Liver (tissue), 9 donors: ENCODE measurements around the gene GLI3. TPM values are rescaled to one million over a fixed set of nuclear protein-coding genes. Genes with fewer than 3 reads are reported as not detected.

Experiments
- DNase-seq: peaks from one replicate; pipeline ENCODE4 v3.0.0-alpha.2; 2017; ENCODE audit warnings: low spot score
- H3K27ac ChIP-seq, 2 donors: one replicate each; pipeline ENCODE4 v1.7.0; 2013; ENCODE audit warnings: inconsistent platforms in 2 of 2, low read length in 2 of 2, control low read depth in 1 of 2, low read depth in 1 of 2, mild to moderate bottlenecking in 1 of 2
- H3K27me3 ChIP-seq, 4 donors: one replicate each; pipeline versions ENCODE4 v1.6.1 to v1.7.0; 2013; ENCODE audit warnings: low read length in 3 of 4, inconsistent platforms in 1 of 4, mild to moderate bottlenecking in 1 of 4, moderate library complexity in 1 of 4; ENCODE audit not compliant: control insufficient read depth in 4 of 4, insufficient read depth in 4 of 4
- H3K36me3 ChIP-seq, 4 donors: one replicate each; pipeline versions ENCODE4 v1.6.1 to v1.7.0; 2013; ENCODE audit warnings: low read length in 3 of 4, mild to moderate bottlenecking in 3 of 4, low read depth in 1 of 4, moderate library complexity in 1 of 4; ENCODE audit not compliant: control insufficient read depth in 4 of 4, insufficient read depth in 3 of 4
- H3K4me1 ChIP-seq, 4 donors: one replicate each; pipeline versions ENCODE4 v1.6.1 to v1.7.0; 2013; ENCODE audit warnings: low read length in 3 of 4, mild to moderate bottlenecking in 3 of 4, moderate library complexity in 1 of 4; ENCODE audit not compliant: control insufficient read depth in 4 of 4, insufficient read depth in 4 of 4
- H3K4me3 ChIP-seq, 3 donors: one replicate each; pipeline versions ENCODE4 v1.6.1 to v1.7.0; 2013; ENCODE audit warnings: low read length in 3 of 3, control low read depth in 1 of 3, low read depth in 1 of 3, mild to moderate bottlenecking in 1 of 3
- H3K9ac ChIP-seq, 2 donors: one replicate each; pipeline ENCODE4 v1.7.0; 2013; ENCODE audit warnings: low read length in 2 of 2, mild to moderate bottlenecking in 2 of 2, moderate library complexity in 2 of 2, control low read depth in 1 of 2, low read depth in 1 of 2
- H3K9me3 ChIP-seq, 4 donors: one replicate each; pipeline versions ENCODE4 v1.6.1 to v1.7.0; 2013; ENCODE audit warnings: low read length in 3 of 4; ENCODE audit not compliant: control insufficient read depth in 4 of 4
- ATF3 ChIP-seq: IDR thresholded peaks from 2 replicates; pipeline ENCODE4 v1.6.1; 2016; ENCODE audit warnings: antibody characterized with exemption
- CTCF ChIP-seq: fragments of 150-350 bp; IDR thresholded peaks from 2 replicates; pipeline ENCODE4 v1.5.1; 2017; ENCODE audit warnings: improper control_type of control experiment, low read depth, low read length; ENCODE audit not compliant: missing input control
- EGR1 ChIP-seq, 2 donors: IDR thresholded peaks; 2 replicates each; pipeline ENCODE4 v1.6.1; 2016 to 2018; ENCODE audit warnings: antibody characterized with exemption in 2 of 2, low read depth in 2 of 2
- FOXA1 ChIP-seq: IDR thresholded peaks from 2 replicates; pipeline ENCODE4 v1.6.1; 2016; ENCODE audit warnings: antibody characterized with exemption
- FOXA2 ChIP-seq: IDR thresholded peaks from 2 replicates; pipeline ENCODE4 v1.6.1; 2016; ENCODE audit warnings: antibody characterized with exemption
- GABPA ChIP-seq, 2 donors: IDR thresholded peaks in 1 of 2; conservative IDR thresholded peaks in 1 of 2; 2 replicates each; pipeline ENCODE4 v1.6.1; 2016; ENCODE audit warnings: antibody characterized with exemption in 2 of 2, mild to moderate bottlenecking in 1 of 2, moderate library complexity in 1 of 2
- HNF4A ChIP-seq, 2 donors: conservative IDR thresholded peaks; 2 replicates each; pipeline ENCODE4 v1.6.1; 2016; ENCODE audit warnings: antibody characterized with exemption in 2 of 2, mild to moderate bottlenecking in 2 of 2
- HNF4G ChIP-seq: IDR thresholded peaks from 2 replicates; pipeline ENCODE4 v1.6.1; 2016; ENCODE audit warnings: antibody characterized with exemption
- JUND ChIP-seq, 2 donors: IDR thresholded peaks; 2 replicates each; pipeline ENCODE4 v1.6.1; 2016; ENCODE audit warnings: antibody characterized with exemption in 2 of 2
- MAX ChIP-seq: IDR thresholded peaks from 2 replicates; pipeline ENCODE4 v1.6.1; 2016; ENCODE audit warnings: antibody characterized with exemption
- NR2F2 ChIP-seq: IDR thresholded peaks from 2 replicates; pipeline ENCODE4 v1.6.1; 2016; ENCODE audit warnings: antibody characterized with exemption
- REST ChIP-seq: IDR thresholded peaks from 2 replicates; pipeline ENCODE4 v1.6.1; 2016; ENCODE audit warnings: antibody characterized with exemption, mild to moderate bottlenecking
- RXRA ChIP-seq, 2 donors: IDR thresholded peaks; 2 replicates each; pipeline ENCODE4 v1.6.1; 2017 to 2018; ENCODE audit warnings: antibody characterized with exemption in 2 of 2, mild to moderate bottlenecking in 1 of 2
- TAF1 ChIP-seq: conservative IDR thresholded peaks from 2 replicates; pipeline ENCODE4 v1.6.1; 2016; ENCODE audit warnings: antibody characterized with exemption, mild to moderate bottlenecking
- YY1 ChIP-seq: IDR thresholded peaks from 2 replicates; pipeline ENCODE4 v1.6.1; 2016; ENCODE audit warnings: antibody characterized with exemption, mild to moderate bottlenecking
- ZBTB33 ChIP-seq: IDR thresholded peaks from 2 replicates; pipeline ENCODE4 v1.6.1; 2016; ENCODE audit warnings: antibody characterized with exemption
- WGBS: extraction: QIAGEN DNeasy Blood & Tissue Kit; methylation state at CpG from one replicate; pipeline ENCODE4 v1.1.7; 2013; 5-methylcytosine and 5-hydroxymethylcytosine counted together
- polyA plus RNA-seq, 2 donors: library from polyadenylated mRNA; stranded (reverse) in 1 of 2; unstranded in 1 of 2; fragments of 200-250 nt in 1 of 2; fragments of >200 nt in 1 of 2; fragmentation: Nextera tagmentation in 1 of 2; extraction: Ambion mirVana in 1 of 2; gene quantifications; one replicate each; pipeline versions ENCODE4 v1.2.1 to v1.2.3, GENCODE V29; 2013 to 2015
- total RNA-seq, 2 donors: library from RNA; depleted of rRNA; stranded (reverse); fragments of >200 nt; gene quantifications; one replicate each; pipeline ENCODE4 v1.2.3, GENCODE V29; 2014
- donor health status: healthy.
- donor health status: healthy.
- donor health status: healthy.
- donor health status: healthy.
- donor health status: healthy.

The GLI3 gene
- total and polyA plus RNA-seq, 4 donors: 0.09 to 0.42 (median 0.26) TPM

GRCh38 chr7:42006801-42007513, 230.1 kb downstream of the GLI3 start:
- Histone ChIP-seq H3K27me3 (peaks cover 0 to 7% (median 0%) of the 10 kb centered on the region in 4 donors), H3K4me3 (no peak overlapping the region), H3K36me3 (no peaks in the 10 kb centered on the region), H3K9me3 (no peaks in the 10 kb centered on the region), H3K27ac (no peak overlapping the region), H3K9ac (no peak overlapping the region), H3K4me1 (no peaks in the 10 kb centered on the region)
- no peak for DNase-seq
- TF ChIP-seq HNF4G (no peak), REST (no peak), YY1 (no peak)
- WGBS: 50% methylated on average over 3 of the region's 3 CpGs

- no peak for DNase-seq
- TF ChIP-seq JUND (IDR thresholded peaks at IDR 0.05) (no peak), REST (no peak), HNF4A (conservative IDR thresholded peaks at IDR 0.05) (no peak), ATF3 (no peak), ZBTB33 (no peak), GABPA (IDR thresholded peaks at IDR 0.05 in 1 of 2, conservative IDR thresholded peaks at IDR 0.05 in 1 of 2) (no peak), YY1 (no peak), RXRA (IDR thresholded peaks at IDR 0.05) (no peak), HNF4G (no peak), TAF1 (no peak), FOXA2 (no peak), MAX (no peak), CTCF (no peak), NR2F2 (no peak), EGR1 (IDR thresholded peaks at IDR 0.05; ENCODE audit: low read depth in 2 of 2) (no peak), FOXA1 (no peak)
- WGBS: 64% methylated on average over 2 of the region's 2 CpGs
- H3K4me3 ChIP-seq: no peak overlapping the region
- no peaks in the 10 kb centered on the region for H3K9me3 ChIP-seq
- H3K4me1 ChIP-seq: no peaks in the 10 kb centered on the region
- H3K36me3 ChIP-seq: no peaks in the 10 kb centered on the region
- no peak overlapping the region for H3K9ac ChIP-seq
- peaks cover 0 to 7% (median 0%) of the 10 kb centered on the region in 4 donors for H3K27me3 ChIP-seq
- H3K27ac ChIP-seq: no peak overlapping the region
Observed at GRCh38 chr7:42002654-42003053, 234.4 kb downstream of the GLI3 start.
